ENCODE data around the gene ARL2BP. TPM values are rescaled to one million over a fixed set of nuclear protein-coding genes. Genes with fewer than 3 reads are reported as not detected.

The ARL2BP gene
- total and polyA plus RNA-seq, 2 of the 13 experiments (the other 11 are each of a cell fraction or from before 2014, with no cell fraction given), result 64.3 to 67.6 TPM

GRCh38 chr16:57279780-57280638 lies 35.0 kb downstream of the ARL2BP start (continued):
- TF ChIP-seq KAT8 (CRISPR knock-in tag; IDR thresholded peaks at IDR 0.05) (peak; percentile 90), ZNF264 (CRISPR knock-in tag; IDR thresholded peaks at IDR 0.05) (0 out of 2 replicates have a peak, but pooled peaks have one; percentile 48), ZMYM3 (CRISPR knock-in tag; IDR thresholded peaks at IDR 0.05) (peak; percentile 99), LBX2 (CRISPR knock-in tag; IDR thresholded peaks at IDR 0.05; ENCODE audit: borderline replicate concordance) (no peak), ZEB1 (IDR thresholded peaks at IDR 0.05; ENCODE audit: insufficient replicate concordance, low read depth) (peak; percentile 90), ZFP37 (CRISPR knock-in tag; IDR thresholded peaks at IDR 0.05; ENCODE audit: borderline replicate concordance) (peak; percentile 89), ZNF275 (CRISPR knock-in tag; IDR thresholded peaks at IDR 0.05; ENCODE audit: borderline replicate concordance) (peak; percentile 73; the same call in 1 of the 2 replicates), ZNF281 (CRISPR knock-in tag; IDR thresholded peaks at IDR 0.05; ENCODE audit: borderline replicate concordance) (peak; percentile 98), TBP (CRISPR knock-in tag; IDR thresholded peaks at IDR 0.05) (no peak), ZNF30 (CRISPR knock-in tag; IDR thresholded peaks at IDR 0.05) (no peak), RERE (CRISPR knock-in tag; IDR thresholded peaks at IDR 0.05; ENCODE audit: low read depth) (peak; percentile 74; the same call in 1 of the 2 replicates)
